Stimulated activated CD4-positive, alpha-beta T cell treated with anti-CD3 and anti-CD28 coated beads, Interleukin-2, amount 100 ng/mL, for 48 hours (primary cell): Measurements from ENCODE around the gene ATOH7.
"Not testable (repeated sequence)": the region's sequence is repeated elsewhere in the genome, so short reads cannot be mapped to it uniquely, and the experiment has no call there.

Experiments used
- DNase-seq, 2 donors: peaks; one replicate each; pipeline ENCODE4 v3.0.0-alpha.2; 2020

ATOH7 gene

GRCh38 chr10:68231817-68232251, at the start of gene ATOH7:
Gene ATOH7 (minus strand): TSS chr10:68232113. CDS start chr10:68231677, 436 bp downstream.
- DNase-seq = no peak

DNA sequence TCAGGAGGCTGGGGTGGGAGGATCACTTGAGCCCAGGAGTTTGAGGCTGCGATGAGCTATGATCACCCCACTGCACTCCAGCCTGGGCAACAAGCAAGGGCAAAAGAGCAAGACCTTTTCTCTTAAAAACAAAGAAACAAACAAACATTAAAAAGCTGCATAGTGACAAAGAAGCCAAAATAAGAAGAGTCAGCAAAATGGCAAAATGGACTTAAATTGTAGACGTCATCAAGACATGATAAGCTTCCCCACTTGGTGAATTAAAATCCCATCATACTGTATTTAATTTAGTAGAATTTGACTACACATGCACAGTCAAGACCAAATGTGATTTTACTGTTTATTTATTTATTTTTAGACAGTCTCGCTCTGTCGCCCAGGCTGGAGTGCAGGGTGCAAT, 48.8 kb upstream of the ATOH7 start:
- no peak for DNase-seq

- DNase-seq = not testable (repeated sequence)
These were observed 47.2 kb upstream of the ATOH7 start for GRCh38 chr10:68278906-68279753.

DNA sequence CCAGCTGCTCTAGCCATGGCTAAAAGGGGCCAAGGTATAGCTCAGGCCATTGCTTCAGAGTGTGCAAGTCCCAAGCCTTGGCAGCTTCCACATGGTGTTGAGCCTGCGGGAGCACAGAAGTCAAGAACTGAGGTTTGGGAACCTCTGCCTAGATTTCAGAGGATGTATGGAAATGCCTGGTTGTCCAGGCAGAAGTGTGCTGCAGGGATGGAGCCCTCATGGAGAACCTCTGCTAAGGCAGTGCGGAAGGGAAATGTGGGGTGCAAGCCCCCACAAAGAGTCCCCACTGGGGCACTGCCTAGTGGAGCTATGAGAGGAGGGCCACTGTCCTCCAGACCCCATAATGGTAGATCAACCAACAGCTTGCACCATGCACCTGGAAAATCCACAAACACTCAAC, 45.9 kb upstream of the ATOH7 start:
- not testable (repeated sequence) for DNase-seq

- no peak for DNase-seq
These were observed 44.3 kb upstream of the ATOH7 start for GRCh38 chr10:68276224-68276623.

- DNase-seq = no peak
These were observed 43.8 kb upstream of the ATOH7 start for GRCh38 chr10:68275600-68276126.

DNA sequence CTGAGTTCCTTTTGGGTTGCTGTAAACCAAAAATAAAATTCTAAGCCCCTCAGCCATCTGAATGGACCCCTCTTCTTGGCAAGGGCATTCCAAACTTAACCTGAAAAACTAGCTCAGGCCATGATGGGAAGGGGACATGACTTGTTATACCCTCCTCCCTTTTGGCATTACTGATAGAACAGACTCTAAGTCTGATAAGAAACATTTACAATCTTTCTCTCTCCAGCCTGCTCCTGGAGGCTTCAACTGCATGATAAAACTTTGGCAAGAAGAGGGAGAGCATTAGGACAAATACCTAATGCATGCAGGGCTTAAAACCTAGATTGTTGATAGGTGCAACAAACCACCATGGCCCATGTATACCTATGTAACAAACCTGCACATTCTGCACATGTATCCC, 40.9 kb upstream of the ATOH7 start:
- DNase-seq = no peak

DNA sequence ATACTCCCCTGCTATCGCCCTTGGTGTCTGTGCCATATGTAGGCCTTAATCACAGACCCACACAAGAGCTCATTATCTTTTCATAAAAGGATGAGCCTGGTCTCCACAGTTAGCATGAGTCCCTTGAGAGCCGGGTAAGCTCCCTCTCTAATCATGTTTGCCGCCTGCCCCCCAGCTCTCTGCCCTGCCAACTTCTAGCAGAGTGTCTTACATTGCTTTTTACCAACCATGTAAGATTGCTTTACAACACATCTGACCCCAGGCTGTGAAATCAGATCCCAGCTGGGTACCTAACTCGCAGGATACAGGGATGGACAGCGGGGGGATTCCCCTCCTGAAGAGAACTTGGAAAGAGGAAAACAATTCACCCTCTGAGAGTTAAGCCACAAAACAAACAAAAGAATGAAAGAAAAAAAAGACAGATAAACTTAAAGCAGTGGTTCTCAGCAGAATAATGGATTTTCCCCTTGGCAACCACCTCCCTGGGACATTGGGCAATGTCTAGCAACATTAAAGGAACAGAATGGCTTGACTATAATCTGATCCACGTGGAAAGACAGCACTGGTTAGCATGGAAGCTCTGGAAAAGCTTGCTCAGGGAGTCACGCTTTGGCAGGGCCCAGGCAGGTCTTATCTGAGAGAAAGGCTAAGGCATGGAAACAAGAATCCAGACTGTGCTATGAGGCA, 39.4 kb upstream of the ATOH7 start:
- no peak for DNase-seq

DNA sequence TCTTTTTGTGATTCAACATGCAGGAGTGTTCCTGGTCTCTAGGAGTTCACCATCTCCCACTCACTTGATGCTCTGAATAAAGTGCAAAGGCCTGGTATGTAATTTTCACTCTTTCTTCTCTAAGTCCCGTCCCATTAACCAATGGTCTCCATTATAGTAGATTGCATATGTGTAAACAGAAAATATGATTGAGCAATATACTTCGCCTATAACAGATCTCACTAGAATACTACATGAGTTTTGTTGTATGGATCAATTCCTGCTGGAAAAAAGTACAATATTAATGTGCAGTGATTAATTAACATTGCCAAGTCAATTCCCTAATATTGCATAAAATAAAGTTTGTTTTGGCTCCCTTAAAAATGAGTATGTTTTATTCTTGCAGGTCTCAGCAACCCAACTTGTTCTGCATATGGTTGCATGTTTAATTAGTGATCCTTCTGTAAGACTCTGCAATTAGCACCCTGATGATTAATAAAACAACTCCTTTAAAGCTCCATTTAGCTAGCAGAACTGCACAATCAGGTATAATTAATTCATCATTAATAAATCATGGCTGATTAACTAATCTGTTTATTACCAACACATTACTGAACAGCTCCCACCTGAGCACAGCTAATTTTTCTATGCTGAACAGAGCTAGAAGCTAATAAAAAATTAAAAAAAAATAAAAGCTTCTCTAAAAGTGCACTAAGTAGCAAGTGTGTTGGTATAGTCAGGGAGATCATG, 37.8 kb upstream of the ATOH7 start:
- DNase-seq = no peak

DNA sequence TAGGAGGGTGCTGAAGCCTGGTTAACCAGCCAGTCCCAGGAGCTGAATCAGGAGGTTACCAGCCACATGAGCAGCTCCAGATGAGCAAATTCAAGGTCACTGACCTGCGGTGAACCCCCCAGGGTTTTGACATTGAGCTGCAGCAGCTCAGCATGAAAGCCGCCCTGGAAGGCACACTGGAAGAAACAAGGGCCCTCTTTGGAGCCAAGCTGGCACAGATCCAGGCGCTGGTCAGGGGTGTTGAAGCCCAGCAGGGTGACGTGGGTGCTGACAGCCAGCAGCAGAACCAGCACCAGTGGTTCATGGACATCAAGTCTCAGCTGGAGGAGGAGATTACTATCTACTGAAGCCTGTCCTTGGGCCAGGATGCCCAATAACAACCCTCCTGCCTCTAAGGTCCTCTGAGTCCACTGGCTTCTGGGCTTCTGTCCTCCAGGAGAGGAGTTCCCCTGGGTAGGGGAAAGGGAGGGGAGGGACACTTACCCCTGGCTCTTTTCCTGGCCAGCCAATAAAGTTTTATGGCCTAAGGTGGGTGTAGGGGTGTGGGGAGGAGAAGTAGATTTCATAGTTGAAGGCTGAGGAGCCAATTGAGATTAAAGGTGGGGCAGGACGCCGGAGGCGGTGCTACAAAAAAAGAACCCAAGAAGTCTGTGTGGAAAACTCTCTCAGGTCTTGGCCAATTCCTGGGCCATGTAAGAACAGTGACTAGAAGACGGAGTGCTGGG, 29.4 kb upstream of the ATOH7 start:
- DNase-seq = no peak

DNA sequence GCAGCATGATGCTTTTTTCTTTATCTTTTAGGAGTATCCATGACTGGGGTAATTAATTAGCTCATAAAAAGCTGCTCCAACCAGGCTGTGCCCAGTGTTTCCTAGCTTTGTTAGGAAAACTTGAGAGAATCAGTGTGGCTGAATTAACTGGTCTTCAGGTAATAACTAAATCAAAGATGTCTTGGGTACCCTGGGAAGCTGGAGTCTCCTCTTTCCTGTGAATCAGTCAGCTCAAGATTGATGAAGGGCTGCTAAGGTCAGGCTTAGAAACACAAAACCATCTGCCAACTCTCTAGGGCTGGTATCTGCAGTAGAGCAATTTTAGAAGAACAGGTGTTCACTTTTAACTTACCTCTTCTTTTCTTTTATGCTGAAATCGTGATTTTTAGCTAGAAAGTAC, 21.4 kb upstream of the ATOH7 start:
- no peak for DNase-seq

DNA sequence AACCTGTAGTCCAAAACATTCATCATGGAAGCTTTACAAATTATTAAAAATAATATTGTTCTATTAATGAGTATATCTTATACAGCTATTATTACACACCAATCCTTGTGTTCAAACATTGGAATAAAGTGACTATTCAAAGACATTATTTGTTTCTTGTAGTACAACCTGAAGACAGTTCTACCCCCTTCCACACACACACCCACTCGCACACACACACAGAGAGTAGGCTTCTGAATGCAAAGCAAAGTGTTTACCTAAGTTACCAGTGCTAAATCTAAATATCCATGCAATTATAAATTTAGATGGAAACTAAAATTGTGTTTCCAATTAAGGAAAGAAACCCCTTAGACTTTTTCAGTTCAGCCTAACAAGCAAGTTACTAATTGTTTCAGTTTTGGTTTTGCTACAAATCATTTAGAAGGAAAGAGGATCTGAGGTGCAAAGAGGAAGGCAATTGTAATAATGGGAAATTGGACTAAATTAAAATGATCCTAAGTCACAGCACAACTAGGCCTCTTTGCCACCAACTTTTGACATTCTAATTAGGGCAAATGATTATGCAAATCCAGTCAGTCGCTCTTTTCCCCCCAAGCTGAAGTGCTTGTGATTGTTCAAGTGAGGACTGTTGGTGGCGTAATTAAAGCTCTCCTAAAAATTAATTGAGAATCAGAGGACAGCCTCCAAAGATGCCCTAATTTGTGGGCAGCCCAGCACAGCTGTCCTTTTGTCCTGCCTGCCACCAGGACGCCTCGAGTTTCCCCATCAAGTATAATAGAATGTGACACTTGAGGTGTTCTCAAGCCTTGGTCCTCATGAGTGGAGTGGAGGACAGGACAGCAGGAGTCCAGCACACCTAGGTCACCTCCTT, 19.9 kb upstream of the ATOH7 start:
- DNase-seq = no peak

DNA sequence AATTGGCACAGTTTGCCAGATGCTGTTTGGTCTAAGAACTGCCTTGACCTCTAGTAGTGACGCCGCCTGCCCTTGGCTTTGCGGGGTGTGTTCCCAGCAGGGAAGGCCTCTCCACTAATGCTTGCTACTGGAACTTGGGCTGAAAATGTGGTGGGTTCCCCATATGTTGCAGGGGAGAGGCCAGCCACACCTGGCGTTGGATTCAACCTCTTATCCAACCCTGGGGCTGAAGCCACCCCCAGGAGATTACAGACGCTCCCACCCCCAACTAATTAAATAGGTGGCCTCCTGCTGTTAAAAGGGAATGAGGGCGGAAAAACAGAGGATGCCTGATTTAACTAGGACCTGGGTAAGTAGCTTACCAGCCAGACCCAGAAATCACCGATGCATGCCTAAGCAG, 19.2 kb upstream of the ATOH7 start:
- DNase-seq = no peak

- no peak for DNase-seq
These were observed 17.4 kb upstream of the ATOH7 start for GRCh38 chr10:68249297-68249696.

DNA sequence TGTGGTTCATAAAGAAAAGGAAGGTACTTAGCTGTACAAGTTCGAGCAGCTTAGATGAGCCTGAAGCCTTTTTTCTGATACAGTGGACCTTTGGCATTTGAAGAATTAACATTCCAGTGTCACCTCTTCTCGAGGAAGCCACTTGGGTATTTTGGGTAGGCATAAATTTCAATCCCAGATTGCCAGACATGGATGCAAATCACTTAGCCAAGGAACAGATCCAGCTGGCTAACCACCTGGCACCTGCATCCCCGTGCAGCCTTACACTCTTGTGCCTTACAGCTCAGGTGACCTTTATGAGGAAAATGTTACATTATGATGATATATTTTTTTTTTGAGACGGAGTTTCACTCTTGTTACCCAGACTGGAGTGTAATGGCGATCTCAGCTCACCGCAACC, 16.0 kb upstream of the ATOH7 start:
- no peak for DNase-seq

DNA sequence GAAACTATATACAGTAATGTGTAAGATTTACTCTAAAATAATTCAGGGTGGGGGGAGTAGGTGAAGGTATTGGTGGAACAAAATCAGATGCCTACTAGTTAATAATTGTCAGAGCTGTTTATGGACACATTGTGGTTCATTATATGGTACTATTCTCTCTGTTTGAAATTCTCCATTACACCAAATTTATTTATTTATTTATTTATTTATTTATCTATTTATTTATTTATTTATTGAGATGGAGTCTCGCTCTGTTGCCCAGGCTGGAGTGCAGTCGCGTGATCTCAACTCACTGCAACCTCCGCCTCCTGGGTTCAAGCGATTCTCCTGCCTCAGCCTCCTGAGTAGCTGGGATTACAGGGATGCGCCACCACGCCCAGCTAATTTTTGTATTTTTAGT, 14.5 kb upstream of the ATOH7 start:
- not testable (repeated sequence) for DNase-seq

DNA sequence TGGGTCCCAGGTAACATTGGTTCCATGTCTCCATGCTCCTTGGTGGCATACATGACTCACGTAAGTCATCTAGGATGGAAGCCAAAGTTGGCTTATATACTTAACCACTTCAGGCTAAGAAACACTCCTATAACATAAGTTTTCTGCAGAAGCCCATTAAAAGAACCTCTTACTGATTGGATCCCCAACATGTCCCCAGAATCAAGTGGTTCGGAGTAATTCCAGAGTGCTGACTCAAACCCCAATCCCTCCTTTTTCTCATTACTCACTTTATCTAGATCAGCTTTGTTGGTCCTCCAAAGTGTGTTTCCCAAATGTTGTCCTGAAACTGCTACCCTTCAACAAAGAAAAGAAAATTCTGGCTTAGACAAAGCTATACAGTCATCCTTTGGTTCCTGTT, 10.1 kb upstream of the ATOH7 start:
- no peak for DNase-seq

DNA sequence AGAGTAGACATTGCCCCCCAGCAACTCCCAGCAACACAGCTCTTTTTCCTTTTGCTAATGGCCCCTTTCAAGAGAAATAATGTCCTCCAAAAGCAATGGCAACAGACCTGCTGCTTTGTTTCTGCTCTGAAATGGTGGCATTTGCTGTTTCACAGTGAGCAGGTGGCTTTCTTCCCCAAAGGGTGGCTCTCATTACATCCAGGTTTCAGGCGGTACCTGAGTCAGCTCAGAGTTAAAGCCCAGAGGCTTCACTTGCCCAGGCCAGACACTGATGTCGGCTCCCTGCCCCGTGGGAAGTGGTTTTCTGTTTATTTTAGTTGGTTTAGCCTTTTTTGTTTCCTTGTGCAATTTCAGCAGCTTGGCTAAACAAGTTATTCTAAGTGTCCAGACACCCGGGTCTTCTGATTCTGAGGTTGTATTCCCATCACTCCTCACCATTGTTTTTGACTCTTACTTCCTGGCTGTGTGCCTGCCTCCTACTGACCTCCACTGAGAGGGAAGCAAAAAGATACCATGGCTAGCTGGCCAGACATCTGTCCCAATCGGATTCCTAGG, 7.8 kb upstream of the ATOH7 start:
- DNase-seq = no peak

DNA sequence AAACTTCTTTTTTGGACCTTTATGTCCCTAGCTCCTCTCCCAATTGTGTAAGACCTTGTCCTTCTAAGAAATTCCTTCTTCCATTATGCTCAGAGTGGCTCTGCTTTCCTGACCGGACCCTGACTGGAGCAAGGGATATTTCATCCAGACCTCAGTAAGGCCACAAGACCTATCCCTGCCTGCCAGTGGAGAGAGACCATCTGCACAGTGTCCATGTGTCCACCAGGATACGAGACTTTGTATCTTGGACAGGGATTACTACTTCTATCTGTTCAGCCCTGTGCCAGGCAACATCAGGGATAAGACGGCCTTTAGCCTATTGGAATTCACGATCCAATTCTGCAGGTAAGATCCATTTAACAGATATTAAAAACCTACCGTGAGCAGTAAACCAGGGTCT, 7.2 kb upstream of the ATOH7 start:
- DNase-seq = no peak

DNA sequence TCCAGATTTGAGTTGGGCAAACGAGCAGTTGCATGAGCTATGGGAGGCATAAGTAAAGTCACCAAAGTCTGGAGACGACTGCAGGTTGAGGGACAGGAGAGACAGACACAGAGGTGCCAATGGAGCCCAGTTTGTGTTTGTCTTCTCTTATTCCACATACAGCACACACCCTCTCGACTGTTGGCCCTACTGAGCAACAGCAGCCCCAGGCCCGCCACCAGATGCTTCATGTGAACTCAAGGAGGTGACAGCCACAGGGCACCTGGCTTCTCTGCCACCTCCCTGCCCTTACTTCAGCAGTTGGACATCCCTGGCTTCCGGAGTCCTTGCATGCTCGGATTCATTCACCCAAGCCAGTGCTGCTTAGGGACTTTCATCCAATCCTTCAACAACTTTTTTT, 6.5 kb upstream of the ATOH7 start:
- no peak for DNase-seq

DNA sequence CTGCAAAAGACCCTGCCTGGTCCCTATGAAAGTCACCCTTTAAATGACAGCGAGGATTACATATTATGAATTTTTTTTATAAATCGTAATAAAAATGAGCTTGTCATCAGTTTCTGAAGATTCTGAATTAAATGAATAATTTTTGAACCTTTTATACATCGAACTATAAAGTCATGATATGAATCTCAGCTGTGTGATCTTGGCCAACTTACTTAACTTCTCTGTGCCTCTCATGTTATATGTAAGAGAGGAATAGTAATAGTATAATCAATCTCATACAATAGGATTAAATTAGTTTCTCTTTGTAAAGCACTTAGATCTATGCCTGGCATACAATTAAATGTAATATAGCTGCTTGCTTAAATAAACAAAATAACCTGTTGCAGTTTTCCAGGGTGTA, 5.3 kb upstream of the ATOH7 start:
- DNase-seq = no peak
